WTC11 (cell line): Measurements from ENCODE around the gene KCTD18.

Source experiments
- CTCF ChIP-seq: fragments of 200-600 bp; IDR thresholded peaks from 2 replicates; pipeline ENCODE4 v1.8.0; 2022; ENCODE audit warnings: antibody characterized with exemption
- ELF4 ChIP-seq: sonication (generic); formaldehyde crosslinking; IDR thresholded peaks from 2 replicates; pipeline ENCODE4 v1.8.1; 2022; ENCODE audit warnings: low read depth, mild to moderate bottlenecking, moderate library complexity, missing genetic modification reagents
- FOXJ3 ChIP-seq: sonication (generic); formaldehyde crosslinking; IDR thresholded peaks from 2 replicates; pipeline ENCODE4 v1.9.0; 2021; ENCODE audit warnings: missing genetic modification reagents, mild to moderate bottlenecking, borderline replicate concordance
- GTF2I ChIP-seq: fragments of 250-450 bp; sonication (Bioruptor Pico); conservative IDR thresholded peaks from 2 replicates; pipeline ENCODE4 v1.4.0; 2021; ENCODE audit warnings: mild to moderate bottlenecking
- MAX ChIP-seq: sonication (generic); formaldehyde crosslinking; IDR thresholded peaks from 2 replicates; pipeline ENCODE4 v1.8.0; 2022; ENCODE audit warnings: mild to moderate bottlenecking, missing genetic modification reagents
- NFE2L1 ChIP-seq: sonication (generic); formaldehyde crosslinking; IDR thresholded peaks from 2 replicates; pipeline ENCODE4 v1.8.1; 2023; ENCODE audit warnings: missing genetic modification reagents
- SMAD4 ChIP-seq: sonication (generic); formaldehyde crosslinking; IDR thresholded peaks from 2 replicates; pipeline ENCODE4 v1.8.0; 2022; ENCODE audit warnings: mild to moderate bottlenecking, missing genetic modification reagents
- SP1 ChIP-seq: sonication (generic); formaldehyde crosslinking; conservative IDR thresholded peaks from 2 replicates; pipeline ENCODE4 v1.8.1; 2022; ENCODE audit warnings: missing genetic modification reagents
- USF2 ChIP-seq: sonication (generic); formaldehyde crosslinking; IDR thresholded peaks from 2 replicates; pipeline ENCODE4 v1.8.1; 2023; ENCODE audit warnings: mild to moderate bottlenecking, missing genetic modification reagents, moderate library complexity
- TF ChIP-seq, protein P1 (sequence below): sonication (generic); formaldehyde crosslinking; IDR thresholded peaks from 2 replicates; pipeline ENCODE4 v1.8.0; 2022; ENCODE audit warnings: mild to moderate bottlenecking, missing genetic modification reagents
- TF ChIP-seq, protein P2 (sequence below): sonication (generic); formaldehyde crosslinking; IDR thresholded peaks from 2 replicates; pipeline ENCODE4 v1.8.1; 2023; ENCODE audit warnings: mild to moderate bottlenecking, moderate library complexity, missing genetic modification reagents
- TF ChIP-seq, protein P3 (sequence below): sonication (generic); formaldehyde crosslinking; IDR thresholded peaks from 2 replicates; pipeline ENCODE4 v1.8.1; 2022; ENCODE audit warnings: mild to moderate bottlenecking, missing genetic modification reagents, moderate library complexity, borderline replicate concordance

DNA sequence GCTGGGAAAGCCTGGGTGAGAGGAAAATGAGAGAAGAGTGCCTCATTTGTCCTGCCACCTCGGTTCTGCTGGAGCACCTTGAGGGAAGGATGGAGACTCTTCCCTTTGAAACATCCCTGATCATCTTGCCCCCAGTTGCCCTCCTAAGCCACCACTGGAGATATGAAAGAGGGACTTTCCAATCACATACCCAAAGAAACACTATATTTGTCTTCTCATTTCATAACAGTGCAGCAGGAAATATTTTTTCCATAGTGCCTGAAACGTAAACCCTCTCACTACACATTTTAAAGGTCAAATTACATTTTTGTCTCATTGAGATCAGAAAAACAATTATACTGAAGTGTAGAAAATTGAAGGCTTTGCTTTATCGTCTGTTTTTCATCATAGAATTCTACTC lies 63.3 kb downstream of the KCTD18 start:
- no peak for TF ChIP-seq MAX (CRISPR knock-in tag)
- TF ChIP-seq SMAD4 (CRISPR knock-in tag), result no peak
- no peak for TF ChIP-seq FOXJ3 (CRISPR knock-in tag)
- no peak for TF ChIP-seq CTCF
- no peak for TF ChIP-seq NFE2L1 (CRISPR knock-in tag)
- TF ChIP-seq, protein P1, sequence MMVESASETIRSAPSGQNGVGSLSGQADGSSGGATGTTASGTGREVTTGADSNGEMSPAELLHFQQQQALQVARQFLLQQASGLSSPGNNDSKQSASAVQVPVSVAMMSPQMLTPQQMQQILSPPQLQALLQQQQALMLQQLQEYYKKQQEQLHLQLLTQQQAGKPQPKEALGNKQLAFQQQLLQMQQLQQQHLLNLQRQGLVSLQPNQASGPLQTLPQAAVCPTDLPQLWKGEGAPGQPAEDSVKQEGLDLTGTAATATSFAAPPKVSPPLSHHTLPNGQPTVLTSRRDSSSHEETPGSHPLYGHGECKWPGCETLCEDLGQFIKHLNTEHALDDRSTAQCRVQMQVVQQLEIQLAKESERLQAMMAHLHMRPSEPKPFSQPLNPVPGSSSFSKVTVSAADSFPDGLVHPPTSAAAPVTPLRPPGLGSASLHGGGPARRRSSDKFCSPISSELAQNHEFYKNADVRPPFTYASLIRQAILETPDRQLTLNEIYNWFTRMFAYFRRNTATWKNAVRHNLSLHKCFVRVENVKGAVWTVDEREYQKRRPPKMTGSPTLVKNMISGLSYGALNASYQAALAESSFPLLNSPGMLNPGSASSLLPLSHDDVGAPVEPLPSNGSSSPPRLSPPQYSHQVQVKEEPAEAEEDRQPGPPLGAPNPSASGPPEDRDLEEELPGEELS (CRISPR knock-in tag), result no peak
- TF ChIP-seq USF2 (CRISPR knock-in tag), result no peak
- TF ChIP-seq SP1 (CRISPR knock-in tag), result no peak
- TF ChIP-seq GTF2I (CRISPR knock-in tag), result no peak
- TF ChIP-seq ELF4, result no peak
- TF ChIP-seq, protein P2, sequence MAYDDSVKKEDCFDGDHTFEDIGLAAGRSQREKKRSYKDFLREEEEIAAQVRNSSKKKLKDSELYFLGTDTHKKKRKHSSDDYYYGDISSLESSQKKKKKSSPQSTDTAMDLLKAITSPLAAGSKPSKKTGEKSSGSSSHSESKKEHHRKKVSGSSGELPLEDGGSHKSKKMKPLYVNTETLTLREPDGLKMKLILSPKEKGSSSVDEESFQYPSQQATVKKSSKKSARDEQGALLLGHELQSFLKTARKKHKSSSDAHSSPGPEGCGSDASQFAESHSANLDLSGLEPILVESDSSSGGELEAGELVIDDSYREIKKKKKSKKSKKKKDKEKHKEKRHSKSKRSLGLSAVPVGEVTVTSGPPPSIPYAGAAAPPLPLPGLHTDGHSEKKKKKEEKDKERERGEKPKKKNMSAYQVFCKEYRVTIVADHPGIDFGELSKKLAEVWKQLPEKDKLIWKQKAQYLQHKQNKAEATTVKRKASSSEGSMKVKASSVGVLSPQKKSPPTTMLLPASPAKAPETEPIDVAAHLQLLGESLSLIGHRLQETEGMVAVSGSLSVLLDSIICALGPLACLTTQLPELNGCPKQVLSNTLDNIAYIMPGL (CRISPR knock-in tag), result no peak
- TF ChIP-seq, protein P3, sequence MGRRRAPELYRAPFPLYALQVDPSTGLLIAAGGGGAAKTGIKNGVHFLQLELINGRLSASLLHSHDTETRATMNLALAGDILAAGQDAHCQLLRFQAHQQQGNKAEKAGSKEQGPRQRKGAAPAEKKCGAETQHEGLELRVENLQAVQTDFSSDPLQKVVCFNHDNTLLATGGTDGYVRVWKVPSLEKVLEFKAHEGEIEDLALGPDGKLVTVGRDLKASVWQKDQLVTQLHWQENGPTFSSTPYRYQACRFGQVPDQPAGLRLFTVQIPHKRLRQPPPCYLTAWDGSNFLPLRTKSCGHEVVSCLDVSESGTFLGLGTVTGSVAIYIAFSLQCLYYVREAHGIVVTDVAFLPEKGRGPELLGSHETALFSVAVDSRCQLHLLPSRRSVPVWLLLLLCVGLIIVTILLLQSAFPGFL (CRISPR knock-in tag), result no peak
